GM21717 (cell line): ENCODE data around the gene COPG2.
"Not testable (repeated sequence)": the region's sequence is repeated elsewhere in the genome, so short reads cannot be mapped to it uniquely, and the experiment has no call there.

ENCODE experiments used
- ATAC-seq: cut with Tn5 transposase; IDR thresholded peaks from one replicate; pipeline ENCODE4 v1.9.1; 2021; ENCODE audit warnings: mild to moderate bottlenecking, moderate library complexity; ENCODE audit not compliant: unreplicated experiment

COPG2 gene, protein sequence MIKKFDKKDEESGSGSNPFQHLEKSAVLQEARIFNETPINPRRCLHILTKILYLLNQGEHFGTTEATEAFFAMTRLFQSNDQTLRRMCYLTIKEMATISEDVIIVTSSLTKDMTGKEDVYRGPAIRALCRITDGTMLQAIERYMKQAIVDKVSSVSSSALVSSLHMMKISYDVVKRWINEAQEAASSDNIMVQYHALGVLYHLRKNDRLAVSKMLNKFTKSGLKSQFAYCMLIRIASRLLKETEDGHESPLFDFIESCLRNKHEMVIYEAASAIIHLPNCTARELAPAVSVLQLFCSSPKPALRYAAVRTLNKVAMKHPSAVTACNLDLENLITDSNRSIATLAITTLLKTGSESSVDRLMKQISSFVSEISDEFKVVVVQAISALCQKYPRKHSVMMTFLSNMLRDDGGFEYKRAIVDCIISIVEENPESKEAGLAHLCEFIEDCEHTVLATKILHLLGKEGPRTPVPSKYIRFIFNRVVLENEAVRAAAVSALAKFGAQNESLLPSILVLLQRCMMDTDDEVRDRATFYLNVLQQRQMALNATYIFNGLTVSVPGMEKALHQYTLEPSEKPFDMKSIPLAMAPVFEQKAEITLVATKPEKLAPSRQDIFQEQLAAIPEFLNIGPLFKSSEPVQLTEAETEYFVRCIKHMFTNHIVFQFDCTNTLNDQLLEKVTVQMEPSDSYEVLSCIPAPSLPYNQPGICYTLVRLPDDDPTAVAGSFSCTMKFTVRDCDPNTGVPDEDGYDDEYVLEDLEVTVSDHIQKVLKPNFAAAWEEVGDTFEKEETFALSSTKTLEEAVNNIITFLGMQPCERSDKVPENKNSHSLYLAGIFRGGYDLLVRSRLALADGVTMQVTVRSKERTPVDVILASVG

GRCh38 chr7:130668258-130669084 is at the start of gene COPG2:
Gene COPG2 (minus strand): TSS chr7:130668748. CDS start chr7:130668668, 80 bp downstream.
- ATAC-seq: peak; percentile 97

DNA sequence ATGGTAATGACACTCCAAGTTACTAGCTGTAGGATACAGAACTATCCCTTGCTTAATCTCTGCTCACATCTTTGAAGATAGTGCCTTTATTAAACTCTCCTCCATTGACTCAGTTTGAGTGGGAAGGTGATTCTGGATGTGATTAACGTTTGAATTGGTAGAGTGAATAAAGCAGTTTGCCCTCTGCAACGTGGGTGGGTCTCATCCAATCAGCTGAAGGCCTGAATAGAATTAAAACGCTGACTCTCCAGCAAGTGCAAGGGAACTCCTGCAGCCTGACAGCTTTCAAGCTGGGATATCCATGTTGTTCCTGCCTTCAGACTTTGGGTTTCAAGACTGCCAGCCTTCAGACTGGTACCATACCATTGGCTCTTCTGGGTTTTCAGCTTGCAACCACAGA is 43.9 kb upstream of the COPG2 start:
- ATAC-seq: no peak

DNA sequence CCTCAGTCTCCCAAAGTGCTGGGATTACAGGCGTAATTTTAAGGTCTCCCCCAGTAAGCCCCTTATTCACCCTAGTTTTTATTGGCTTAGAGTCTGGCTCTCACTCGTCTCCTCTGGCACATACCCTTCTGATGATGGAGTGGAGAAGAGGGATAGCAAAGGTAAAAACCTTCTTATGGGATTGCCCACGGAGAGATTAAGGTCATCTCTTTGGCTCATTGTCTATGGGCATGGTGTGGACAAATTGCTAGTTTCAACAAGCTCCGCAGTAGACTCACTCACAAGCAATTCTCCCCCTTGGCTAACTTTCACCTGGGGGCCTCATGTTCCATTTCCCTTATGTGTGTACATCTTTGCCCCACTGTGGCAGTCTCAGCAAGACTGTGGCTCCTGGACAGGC is 40.2 kb upstream of the COPG2 start:
- ATAC-seq: no peak

- no peak for ATAC-seq
Observed at GRCh38 chr7:130708001-130708400, 39.5 kb upstream of the COPG2 start.

- no peak for ATAC-seq
Observed at GRCh38 chr7:130703851-130704250, 35.3 kb upstream of the COPG2 start.

DNA sequence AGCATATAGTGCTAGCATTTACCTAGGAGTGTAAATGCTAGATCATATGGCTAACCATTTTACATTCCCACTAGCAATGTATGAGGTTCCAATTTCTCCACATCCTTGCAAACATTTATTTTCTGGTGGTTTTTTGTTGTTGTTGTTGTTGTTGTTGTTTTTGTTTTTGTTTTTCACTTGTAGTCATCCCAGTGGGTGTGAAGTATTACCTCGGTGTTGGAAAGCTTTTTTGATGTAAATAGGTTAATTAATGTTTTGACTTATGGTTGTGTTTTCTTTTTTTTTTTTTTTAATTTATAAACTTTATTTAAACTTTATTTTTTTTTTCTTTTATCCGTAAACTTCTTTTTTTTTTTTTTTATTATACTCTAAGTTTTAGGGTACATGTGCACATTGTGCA is 33.1 kb upstream of the COPG2 start:
- ATAC-seq: no peak

DNA sequence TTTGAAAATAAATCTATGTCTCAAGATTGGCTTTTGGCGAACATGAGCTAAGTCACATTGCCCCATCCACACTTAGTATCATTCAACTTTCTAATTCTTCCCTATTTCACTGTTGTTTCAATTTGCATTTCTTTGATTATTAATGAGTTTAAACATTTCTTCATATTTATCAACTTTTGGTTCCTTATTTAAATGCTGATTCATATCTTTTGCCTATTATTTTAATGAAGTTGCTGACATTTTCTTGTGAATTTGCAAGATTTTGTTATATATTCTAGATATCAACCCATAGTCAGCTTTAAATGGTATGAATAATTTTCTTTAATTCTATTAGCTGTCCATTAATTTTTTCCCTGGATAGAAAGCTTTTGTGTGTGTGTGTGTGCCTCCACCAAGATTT is 32.2 kb upstream of the COPG2 start:
- no peak for ATAC-seq

- ATAC-seq: no peak
Observed at GRCh38 chr7:130699686-130700085, 31.1 kb upstream of the COPG2 start.

DNA sequence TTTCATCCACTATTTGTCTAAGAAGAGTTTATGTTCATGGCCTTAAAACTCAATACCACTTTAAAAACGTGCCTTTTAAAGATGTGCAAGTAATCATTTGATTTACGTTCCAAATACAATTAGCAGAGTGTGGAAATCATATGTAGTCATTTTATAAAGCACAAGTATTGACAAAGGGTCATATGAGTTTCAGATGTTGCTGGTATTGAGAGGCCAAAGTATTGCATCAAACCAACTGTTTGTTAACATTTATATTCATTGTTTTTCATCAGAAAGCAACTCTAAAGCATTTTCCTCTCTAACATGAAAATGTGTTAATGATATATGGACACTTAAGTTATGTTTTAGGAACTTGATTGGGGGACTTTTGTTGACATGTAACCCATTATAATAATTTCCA is 29.3 kb upstream of the COPG2 start:
- no peak for ATAC-seq

GRCh38 chr7:130695840-130696239 is 27.3 kb upstream of the COPG2 start:
- ATAC-seq: no peak

DNA sequence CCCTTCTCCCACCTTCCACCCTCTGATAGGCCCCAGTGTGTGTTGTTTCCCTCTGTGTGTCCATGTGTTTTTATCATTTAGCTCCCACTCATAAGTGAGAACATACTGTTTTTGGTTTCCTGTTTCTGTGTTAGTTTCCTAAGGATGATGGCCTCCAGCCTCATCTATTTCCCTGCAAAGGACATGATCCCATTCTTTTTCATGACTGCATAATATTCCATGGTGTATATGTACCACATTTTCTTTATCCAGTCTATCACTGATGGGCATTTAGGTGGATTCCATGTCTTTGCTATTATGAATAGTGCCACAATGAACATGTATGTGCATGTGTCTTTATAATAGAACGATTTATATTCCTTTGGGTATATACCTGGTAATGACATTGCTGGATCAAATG is 23.8 kb upstream of the COPG2 start:
- not testable (repeated sequence) for ATAC-seq

DNA sequence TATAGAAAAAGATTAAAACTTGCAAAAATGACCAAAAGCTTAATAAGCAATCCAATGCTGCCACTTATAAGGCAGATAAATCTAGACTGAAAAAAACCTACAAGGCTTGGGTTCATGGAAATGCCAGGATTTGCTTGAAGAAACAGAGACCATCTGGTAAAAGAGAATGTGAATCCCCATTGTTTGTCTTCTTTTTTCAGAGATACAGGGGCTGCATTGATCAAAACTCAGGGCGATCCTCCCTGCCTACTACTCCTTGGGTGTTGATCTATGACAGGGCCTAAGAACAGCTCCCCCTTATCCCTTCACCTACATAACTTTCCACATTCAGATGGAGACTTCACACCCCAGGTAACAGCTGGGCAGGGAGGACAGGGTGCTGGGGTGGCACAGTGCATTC is 21.1 kb upstream of the COPG2 start:
- ATAC-seq: no peak

DNA sequence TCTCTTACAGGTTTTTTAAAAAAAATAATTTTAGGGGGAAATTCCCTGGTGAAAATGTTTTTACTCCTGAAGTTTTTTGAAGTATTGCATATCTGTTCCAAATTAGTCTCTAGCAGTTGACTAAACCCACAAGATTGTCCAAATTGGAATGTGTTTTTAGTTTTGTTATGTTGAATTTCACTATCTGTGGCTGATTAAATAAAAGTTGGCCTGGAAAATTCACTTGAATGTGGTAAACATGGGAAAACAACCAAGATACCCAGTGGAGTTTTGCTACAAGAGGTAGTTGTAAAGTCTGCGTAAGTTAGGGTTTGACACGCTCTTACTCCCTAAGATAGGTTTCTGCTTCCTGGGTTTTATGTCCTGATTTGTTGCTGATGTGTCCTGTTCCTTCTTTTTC is 14.5 kb upstream of the COPG2 start:
- no peak for ATAC-seq

GRCh38 chr7:130674456-130674855 is 5.9 kb upstream of the COPG2 start:
- no peak for ATAC-seq

- ATAC-seq: no peak
Observed at GRCh38 chr7:130673066-130673465, 4.5 kb upstream of the COPG2 start.

GRCh38 chr7:130672146-130672545 is 3.6 kb upstream of the COPG2 start:
- no peak for ATAC-seq

DNA sequence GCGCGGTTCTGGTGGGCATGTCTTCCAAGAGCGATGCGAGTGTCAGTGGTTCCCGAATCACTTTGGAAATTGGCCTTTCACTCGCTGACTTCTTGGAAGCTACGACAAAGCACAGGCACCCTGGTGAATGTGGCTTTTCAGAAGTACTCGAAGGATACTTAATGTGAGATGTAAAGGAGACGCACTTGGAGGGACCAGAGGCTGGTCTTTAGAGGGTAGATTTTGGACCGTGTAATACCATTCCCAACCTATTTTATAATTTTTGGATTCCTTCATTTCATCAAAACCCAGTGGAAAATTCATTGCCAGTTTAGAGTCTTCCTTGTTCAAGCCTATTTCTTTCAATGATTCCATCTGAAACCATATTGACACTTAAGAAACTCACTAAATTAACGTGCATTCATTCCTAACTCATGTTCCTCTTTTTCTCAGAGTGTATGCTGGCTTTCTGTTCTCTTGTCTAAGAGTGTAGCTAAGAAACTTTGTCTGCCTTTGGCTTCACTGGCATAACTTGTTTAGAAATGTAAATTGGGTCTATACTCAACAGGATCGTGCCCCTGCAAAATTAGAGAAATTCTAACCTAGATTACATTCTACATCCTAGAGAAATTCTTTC is 645 bp upstream of the COPG2 start:
- peak; percentile 9 for ATAC-seq

- ATAC-seq: no peak
Observed at GRCh38 chr7:130667593-130668257, 823 bp downstream of the COPG2 start.

GRCh38 chr7:130662426-130662825 is 6.1 kb downstream of the COPG2 start:
- no peak for ATAC-seq

DNA sequence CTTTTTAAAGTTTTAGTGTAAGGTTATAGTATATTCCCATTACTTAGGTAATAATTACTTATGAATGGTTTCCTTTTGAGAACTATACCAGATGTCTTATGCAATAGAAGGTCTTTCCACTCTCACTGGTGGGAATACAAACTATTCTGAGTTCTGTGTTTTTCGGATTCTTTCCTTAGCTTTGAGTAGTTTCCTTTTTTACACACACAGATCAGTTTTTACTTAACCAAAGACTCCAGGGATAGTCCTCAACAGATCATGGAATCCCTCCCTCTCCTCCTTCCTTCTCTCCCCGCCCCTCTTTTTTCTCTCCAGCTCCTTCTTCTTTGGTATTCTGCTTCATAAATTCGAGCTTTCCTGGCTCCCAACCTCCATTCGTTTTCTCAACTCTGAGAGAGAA is 13.3 kb downstream of the COPG2 start:
- ATAC-seq: no peak
